GM18508 (cell line): ENCODE data around the gene SMYD2.
A peak's percentile ranks its signal among the peaks of the same experiment; 100 is the strongest.
"Not testable (repeated sequence)": the region's sequence is repeated elsewhere in the genome, so short reads cannot be mapped to it uniquely, and the experiment has no call there.

ENCODE experiments used
- ATAC-seq: cut with Tn5 transposase; IDR thresholded peaks from one replicate; pipeline ENCODE4 v1.9.1; 2021; ENCODE audit warnings: moderate number of reproducible peaks; ENCODE audit not compliant: insufficient read depth, unreplicated experiment

Gene SMYD2

DNA sequence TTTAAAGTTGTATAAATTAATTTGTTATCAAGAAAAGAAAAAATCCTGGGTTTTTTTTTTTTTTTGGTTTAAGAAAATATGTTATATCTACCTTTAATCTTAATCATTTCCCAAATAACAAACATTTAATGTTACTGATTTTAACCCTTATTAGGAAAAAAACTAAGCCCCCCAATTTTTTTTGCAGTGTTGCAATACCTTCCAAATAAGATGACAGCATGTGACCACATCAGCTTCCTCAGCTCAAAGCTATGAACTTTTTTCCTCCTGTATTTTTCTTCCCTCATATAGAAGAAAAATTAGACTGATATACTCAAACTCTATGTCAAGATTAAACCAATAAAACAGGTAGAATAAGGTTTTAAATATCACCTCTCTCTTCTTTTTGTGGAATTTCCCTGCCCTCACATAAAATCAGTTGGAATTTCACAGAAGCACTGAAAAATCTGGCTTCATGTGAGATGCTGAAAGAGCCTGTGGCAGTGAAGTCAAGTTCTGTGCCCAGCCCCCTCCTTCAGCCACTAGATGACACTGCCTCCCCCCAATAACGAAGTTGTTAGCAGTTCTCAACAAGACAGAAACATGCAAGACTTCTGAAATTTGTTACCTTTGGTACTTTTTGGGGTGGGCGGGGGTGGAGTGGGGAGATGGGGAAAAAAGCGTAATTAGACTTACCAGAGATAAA lies 9.6 kb upstream of the SMYD2 start:
- ATAC-seq, result no peak

DNA sequence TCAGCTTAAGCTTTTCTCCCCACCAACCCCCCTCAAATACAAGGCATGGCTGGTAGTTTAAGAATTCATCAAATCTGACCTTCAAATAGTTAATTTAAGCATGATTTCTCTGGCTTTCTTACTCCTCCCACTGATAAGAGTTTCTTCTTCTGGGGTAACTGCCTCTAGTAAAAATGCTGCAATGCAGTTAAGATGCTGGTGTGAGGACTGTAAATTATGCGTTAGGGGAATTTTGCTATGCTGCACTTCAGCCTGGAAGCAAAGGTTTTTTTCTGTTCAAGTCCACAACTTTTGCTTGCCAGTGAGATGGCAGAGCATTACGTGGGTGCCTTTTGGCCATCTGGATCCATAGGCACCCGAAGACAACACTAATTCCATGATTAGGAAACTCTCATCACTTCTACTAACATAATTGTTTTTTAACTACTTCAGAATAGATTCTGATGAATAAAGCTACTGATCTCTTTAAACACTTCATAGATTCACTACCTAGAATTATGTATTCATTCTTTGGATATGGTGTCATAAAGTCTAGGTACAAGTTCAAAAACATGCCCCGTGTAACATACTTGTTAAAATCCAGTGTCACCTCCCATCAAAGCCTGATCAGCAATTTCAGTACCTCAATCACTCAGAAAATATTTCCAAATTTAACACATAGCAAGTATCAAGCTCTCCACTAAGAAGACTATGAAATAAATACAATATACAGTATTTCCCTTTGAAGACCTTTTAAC lies 8.8 kb upstream of the SMYD2 start:
- no peak for ATAC-seq

DNA sequence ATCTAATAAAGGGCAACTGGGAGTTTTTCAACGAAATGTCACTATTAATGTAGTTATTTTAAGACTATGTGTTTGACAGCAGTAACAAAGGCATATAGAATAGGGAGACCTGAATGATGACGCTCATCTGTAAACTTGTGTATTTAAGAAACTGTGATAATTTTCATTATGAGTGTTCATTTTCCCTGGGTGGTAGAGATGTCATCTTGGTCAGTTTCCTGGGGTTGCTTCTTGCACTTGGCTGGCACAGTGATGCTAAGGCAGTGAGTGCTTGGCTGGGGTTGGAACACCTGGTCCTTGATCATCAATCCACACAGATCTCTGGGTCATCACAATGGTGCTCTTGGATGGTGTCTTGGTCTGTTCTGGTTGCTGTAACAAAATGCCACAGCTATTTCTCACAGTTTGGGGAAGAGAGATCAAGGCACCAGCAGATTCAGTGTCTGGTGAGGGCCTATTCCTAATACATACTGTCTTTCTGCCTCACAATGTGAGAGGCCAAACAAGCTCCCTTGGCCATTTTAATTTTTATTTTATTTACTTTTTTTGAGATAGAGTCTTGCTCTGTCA lies 7.9 kb upstream of the SMYD2 start:
- no peak for ATAC-seq

DNA sequence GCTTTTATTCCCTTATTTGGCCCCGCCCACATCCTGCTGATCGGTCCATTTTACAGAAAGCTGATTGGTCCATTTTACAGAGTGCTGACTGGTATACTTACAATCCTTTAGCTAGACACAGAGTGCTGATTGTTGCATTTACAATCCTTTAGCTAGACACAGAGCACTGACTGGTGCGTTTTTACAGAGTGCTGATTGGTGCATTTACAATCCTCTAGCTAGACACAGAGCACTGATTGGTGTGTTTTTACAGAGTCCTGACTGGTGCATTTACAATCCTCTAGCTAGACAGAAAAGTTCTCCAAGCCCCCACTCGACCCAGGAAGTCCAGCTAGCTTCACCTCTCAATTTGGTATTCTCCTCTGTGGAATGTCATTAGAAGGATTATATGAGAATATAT lies 5.3 kb upstream of the SMYD2 start:
- ATAC-seq, result not testable (repeated sequence)

DNA sequence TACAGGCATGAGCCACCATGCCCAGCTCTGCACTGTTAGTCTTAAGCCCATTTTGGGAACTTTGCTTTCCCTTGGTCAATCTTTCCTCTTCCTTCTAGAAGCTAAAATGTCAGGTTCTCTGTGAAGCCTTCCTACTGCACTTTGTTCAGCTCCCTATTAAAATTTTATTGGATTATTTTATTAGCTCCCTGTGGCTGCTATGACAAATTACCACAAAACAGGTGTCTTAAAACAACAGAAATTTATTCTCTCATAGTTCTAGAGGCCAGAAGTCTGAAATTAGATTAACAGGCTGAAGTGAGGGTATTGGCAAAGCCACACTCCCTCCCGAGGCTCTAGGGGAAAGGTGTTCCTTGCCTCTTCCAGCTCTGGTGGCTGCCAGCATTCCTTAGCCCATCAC lies 4.2 kb upstream of the SMYD2 start:
- ATAC-seq, result no peak

DNA sequence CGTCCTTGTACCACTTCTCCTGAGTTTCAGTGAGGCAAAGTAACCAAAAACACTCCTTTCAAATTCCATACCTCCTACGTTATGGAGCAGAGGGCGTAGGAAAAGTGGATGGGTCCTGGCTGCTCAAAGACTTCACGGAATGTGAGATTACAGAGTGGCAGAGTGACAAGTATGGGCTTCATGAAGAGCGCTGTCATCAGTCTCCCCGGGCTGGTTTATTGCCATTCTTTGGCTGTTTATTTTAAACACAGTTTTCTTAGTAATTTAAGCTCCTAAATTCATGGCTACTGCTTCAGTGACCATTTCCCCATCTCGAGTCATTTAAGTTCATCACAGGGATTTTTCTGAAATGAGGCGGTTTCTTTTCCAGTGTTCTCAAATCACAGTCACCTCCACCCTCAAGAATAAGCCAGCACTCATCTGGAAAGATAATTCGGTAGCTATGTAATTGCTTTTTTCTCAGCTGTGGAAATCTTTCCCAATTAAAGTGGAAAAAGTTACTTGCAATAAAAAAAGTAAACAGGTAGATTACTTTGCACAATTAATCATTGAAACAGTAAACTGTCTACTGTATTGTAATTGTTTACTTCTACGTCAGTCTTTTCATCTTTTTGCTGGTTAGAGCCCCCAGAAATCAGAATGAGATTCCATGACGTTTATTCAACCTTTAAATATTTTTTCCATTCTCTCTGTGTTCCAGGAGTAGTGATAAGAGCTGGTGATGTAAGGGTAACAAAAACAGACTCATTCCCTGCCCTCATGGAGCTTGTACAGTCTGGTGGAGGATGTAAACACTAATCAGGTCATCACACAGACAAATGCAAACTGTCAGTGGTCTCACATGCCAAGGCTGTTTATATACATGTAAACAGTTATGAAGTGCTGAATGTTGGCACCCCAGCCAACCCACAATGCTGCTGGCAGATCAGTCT lies 3.0 kb upstream of the SMYD2 start:
- no peak for ATAC-seq

DNA sequence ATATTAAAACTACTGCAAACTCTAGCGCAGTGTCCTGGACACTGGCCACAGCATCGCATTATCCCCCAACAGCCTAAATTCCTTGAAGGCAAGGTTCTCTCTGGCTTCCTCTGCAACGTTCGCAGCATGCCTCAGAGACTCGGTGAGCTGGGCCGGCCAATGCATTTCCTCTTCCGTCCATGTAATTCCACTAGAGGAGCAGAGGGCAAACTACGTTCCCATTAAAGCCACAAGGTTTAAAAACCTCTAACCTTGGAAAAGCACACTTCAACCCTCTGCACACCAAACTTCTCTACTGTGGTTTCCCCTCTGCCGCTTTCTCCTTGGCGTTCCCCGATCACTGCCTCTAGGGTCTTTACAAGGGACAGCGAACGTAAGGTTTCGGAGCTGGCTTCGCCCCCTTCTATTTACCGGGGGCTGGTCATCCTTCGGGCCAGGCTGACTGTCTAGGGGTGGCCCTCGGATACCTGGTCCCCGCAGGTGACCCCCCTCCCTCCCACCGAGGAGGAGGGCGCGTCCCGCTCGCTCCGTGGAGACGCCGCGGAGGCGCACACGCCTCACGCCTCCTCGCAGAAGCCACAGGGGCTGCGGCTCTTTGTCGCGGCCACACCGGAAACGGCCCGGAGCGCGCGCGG lies 456 bp upstream of the SMYD2 start:
- ATAC-seq, result peak; percentile 32

DNA sequence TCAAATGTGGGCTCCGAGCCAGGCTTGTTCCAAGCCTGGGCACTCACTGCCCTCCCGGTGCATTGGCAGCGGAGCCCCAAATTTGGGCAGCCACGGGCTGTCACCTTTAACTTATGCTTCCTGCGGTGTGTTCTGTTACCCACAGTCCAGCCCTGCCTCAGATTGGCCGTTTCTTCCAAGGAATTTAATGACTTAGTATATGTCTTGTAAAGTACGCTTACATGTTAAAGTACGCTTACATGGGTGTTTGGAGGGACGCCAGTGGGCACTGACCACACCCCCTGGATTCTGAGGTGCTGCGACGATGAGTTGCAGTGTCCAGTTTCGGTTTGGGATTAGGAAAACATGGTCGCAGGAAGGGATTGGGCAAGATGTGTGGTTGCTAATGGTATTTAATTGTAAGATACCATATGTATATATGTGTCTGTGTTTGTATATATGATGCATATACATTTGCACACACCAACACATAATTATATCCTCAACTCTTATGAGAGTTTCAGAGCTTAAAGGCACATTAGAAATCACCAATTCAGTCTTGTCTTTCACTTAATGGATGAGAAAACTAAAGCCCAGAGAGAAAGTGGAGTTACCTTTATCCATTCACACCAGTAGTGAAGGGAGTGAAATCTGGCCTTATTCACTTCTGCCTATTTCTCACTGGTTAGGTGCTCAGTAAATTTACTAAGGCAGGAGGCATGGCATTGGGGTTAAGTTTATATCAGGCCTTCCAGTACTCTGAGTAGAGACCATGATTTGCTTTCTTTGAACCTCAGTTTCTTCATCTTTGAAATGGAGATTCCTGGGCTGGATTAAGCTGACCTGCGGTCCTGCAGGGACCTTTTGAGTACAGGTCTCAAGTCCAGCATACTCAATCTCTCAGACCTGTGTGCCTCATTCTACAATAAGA lies 1.0 kb downstream of the SMYD2 start:
- ATAC-seq, result peak; percentile 24

DNA sequence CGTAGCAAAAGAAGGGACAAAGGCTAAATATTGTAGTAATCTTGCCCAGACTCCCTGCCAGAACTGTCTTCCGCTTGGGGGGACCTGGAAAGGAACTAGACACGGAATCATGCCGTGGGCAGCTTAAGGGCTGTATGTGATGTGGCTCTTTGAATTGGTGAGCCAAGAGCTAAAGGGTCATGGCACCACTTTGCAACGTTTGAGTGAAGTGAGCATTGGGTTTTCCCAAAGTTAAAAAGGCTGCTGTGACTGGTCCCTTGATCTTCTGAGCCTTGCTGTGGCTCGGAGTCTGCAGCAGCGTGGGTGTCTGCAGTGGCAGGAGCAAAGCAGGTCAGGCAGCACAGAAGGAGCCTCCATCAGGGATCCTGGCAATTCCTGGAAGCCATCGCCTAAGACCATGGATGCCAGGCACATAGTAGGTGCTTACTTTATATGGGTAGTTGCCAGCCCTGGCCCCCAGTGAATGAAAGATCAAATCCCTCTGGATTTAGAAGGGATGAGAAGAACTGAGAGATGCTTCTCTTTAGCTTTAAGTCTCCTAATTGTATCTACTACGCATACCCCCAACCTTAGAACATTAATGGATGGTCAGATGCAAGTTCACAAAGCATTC lies 1.8 kb downstream of the SMYD2 start:
- no peak for ATAC-seq

DNA sequence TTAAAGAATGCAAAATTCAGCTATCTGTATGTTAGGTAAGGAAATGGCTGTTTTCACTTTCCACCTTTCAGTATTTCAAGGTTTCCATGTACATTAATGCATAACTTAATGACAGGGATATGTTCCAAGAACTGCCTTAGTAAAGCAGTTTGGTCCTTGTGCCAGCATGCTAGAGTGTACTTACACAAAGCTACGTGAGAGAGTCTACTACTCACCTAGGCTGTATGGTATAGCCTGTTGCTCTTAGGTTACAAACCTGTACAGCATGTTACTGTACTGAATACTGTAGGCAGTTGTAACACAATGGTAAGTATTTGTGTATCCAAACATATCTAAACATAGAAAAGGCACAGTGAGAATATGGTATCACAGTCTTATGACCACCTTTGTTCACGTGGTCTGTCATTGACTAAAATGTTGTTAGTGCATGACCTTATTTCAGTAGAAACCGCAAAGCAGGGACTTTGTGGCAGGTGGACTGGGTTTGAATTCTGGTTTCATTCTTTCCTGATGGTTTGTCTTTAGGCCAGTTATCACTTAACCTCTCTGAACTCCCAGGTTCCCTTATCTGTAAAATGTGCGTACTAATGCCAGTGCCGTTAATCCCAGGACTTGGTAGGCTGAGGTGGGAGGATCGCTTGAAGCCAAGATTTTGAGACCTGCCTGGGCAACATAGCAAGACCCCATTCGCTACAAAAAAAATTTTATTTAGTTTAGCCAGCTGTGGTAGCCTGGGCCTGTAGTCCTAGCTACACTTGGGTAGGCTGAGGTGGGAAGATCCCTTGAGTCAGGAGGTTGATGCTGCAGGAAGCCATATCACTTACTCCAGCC lies 4.9 kb downstream of the SMYD2 start:
- ATAC-seq, result no peak

DNA sequence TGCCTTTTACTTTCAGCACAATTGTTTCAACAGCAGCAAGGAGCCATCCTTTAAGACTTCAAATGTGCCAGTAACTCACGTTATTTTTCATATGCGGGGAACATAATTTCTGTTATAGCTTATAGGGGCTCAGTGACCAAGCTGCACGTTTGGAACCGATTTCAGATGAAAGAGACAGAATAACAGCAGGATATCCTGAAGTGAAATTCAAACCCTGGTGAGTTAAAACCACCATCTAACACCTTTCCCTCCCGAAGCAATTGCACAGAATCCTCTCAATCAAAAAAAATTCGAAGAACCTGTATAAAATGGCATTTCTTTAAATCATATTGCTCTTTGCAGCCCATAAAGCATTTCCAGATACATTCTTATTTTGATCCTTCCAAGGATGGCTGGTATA lies 6.9 kb downstream of the SMYD2 start:
- ATAC-seq, result no peak

DNA sequence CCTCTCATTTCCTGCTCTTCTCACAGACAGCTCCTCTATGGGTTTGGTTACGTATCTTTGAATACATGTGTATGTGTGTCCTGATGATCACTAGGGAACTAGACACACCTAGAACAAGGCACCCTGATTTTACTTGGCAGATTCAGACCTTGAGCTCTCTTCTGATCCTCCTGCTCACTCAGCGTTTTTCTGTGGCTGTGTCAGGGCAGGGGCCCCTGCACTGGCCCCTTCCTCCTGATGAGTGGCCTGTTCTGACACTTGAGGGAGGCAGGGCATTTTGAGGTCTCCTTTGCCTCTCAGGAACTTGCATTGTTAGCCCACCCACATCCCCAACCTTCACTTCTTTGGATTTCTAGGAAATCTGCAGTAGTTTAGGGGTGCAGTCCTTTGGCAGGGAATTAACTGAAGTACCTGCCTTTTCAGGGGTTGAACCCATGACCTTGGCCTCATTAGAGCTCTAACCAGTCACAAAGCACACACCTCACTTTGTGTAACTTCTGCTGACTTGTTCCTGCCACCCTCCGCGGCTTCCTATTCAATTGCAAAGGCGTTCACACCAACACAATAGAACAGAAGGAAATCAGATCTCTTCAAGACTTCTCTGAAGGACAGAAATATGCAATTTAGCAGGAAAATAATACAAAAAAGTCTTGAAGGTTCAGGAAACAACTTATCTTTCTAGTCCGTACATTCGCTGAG lies 8.8 kb downstream of the SMYD2 start:
- ATAC-seq, result no peak

DNA sequence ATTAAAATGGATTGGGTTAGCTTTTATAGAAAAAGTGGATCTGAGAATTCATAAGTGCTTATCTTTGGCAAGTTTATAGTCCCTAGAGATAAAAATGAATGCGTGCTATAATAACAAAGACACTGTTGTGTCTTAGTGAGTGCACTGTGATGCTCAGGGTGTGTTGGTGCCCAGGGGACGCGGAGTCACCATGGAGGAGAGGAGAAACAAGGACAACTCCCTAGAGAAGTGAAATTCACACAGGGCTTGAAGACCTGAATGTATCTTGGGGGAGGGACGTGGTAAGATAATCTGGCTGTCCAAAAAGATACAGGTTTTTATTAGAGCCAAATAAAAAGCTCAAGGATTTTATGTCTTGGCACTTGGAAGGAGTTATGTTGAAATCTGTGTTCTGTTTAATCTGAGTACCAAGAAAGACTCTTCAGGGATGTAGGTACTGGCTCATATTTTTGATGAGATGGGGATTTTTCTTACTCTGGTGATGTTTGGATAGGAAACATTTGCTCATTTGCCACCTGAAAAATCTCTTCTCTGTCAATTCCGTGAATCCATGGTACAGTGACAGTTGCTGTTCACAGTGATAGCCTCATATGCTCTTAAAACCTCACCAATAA lies 9.6 kb downstream of the SMYD2 start:
- ATAC-seq, result no peak

DNA sequence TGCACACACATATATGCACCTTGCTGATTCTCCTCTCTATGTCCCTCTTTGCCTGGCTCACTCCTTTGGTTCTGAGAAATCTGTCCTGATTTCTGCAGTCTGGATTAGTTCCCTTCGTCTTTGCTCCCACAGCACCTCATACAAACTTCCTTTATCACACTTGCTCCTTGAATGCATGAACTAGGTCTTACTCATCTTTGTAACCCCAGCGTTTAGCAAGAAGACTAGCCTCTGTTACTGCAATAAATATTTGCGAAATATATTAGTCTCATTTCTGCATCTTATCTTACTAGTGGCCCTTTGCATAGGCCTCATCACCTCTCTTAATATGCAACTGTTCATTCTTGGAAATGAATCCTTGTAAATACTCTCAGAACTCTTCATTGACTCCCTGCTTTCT lies 11.4 kb downstream of the SMYD2 start:
- no peak for ATAC-seq

DNA sequence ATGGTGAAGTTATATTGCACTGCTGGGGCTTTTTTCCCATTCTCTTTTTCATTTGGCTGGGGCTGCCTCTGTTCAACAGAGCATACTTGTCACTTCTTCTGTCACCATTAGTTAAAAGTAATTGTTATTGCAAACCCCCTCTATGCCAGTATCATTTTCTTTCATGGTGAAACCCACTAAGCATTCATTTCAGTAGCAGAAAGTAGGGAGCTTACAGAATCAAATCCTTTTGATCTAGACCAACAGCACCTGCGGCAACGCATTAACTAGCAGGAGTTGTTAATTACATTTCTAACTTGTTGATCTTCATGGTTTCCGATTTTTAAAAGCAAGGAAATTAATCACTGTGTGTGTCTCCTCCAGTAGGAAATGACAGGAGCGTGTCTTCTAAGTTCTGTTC lies 15.0 kb downstream of the SMYD2 start:
- no peak for ATAC-seq

DNA sequence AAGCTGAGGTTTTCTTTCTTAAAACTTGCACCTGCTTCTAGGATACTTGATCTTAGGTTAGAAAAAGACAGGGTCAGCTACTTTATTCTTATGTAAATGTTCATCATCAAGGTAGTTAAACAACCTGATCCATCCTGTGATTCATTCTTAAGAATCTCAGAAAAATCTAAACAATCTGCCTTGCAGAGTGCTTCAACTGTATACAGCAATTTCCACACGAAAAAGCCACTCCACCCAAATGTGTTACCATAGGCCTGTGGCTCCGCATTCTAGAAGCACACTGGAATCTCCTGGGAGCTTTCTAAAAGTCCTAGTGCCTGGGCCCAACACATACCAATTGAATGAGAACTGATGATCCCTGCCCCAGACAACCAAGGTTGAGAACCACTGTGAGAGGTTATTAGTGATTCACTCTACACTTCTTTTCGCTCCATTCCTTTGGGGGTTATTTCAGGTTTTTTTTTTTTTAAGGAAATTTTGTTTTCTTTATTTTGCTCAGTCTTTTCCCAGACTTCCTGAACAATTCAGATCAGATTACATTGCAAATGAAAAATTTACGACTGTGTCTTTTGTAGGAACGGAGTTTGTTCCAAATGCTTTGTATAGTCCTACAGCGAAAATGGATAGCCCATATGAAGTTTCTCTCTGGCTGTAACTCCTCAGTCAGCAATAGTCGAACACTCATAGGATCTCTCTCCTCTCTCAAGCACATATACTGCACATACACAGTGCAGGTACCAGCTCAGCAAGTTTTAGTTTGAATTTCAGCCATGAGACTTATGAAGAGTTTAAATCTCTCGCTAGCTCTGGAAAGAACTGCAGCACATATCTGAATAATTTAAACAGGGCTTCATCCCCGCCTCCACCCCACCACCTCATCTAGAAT lies 16.1 kb downstream of the SMYD2 start:
- no peak for ATAC-seq
